ENCODE results near the gene UMPS.
"Not testable (repeated sequence)": the region's sequence is repeated elsewhere in the genome, so short reads cannot be mapped to it uniquely, and the experiment has no call there.

Gene UMPS

GRCh38 chr3:124748560-124749198, 18.4 kb downstream of the UMPS start:
- H4K20me1 ChIP-seq (ENCODE audit: low read depth, low read length) = no peaks in the 10 kb centered on the region
- no peak overlapping the region for H3K4me2 ChIP-seq (ENCODE audit: low read depth, low read length, poor library complexity, severe bottlenecking)
- H3K9me3 ChIP-seq (ENCODE audit: insufficient read depth, low read length) = no peaks in the 10 kb centered on the region
- TF ChIP-seq CTCF (IDR thresholded peaks at IDR 0.05; ENCODE audit: insufficient read depth, low read length, poor library complexity, severe bottlenecking) (no peak), EZH2phosphoT487 (conservative IDR thresholded peaks at IDR 0.05; ENCODE audit: low read length) (no peak)
- no peak overlapping the region for H3K9ac ChIP-seq (ENCODE audit: low read length)
- peaks cover 4% of the 10 kb centered on the region; the same call in 1 of the 2 replicates for H3K36me3 ChIP-seq (ENCODE audit: low read length)
- no peaks in the 10 kb centered on the region for H3K27me3 ChIP-seq (ENCODE audit: low read length)
- no peaks in the 10 kb centered on the region for H3K79me2 ChIP-seq (ENCODE audit: insufficient read depth, low read length)
- H3K27ac ChIP-seq (ENCODE audit: low read depth, low read length) = no peak overlapping the region
- no peak overlapping the region for H2AFZ ChIP-seq (ENCODE audit: low read depth, low read length, severe bottlenecking)
- H3K9me2 ChIP-seq (replicated peaks; ENCODE audit: insufficient read depth, low read length) = no peaks in the 10 kb centered on the region
- no peaks in the 10 kb centered on the region for H3F3A ChIP-seq (ENCODE audit: insufficient read depth)
- no peak overlapping the region for H3K4me3 ChIP-seq (ENCODE audit: insufficient read depth, low read length, poor library complexity, severe bottlenecking)

- H3K4me3 ChIP-seq (ENCODE audit: insufficient read depth, low read length, poor library complexity, severe bottlenecking); H4K20me1 ChIP-seq (ENCODE audit: low read depth, low read length); H3K9me3 ChIP-seq (ENCODE audit: insufficient read depth, low read length); H3K27ac ChIP-seq (ENCODE audit: low read depth, low read length); H3K9ac ChIP-seq (ENCODE audit: low read length); H3K79me2 ChIP-seq (ENCODE audit: insufficient read depth, low read length); H3F3A ChIP-seq (ENCODE audit: insufficient read depth); H3K27me3 ChIP-seq (ENCODE audit: low read length); H3K36me3 ChIP-seq (ENCODE audit: low read length); H3K9me2 ChIP-seq (replicated peaks; ENCODE audit: insufficient read depth, low read length); H2AFZ ChIP-seq (ENCODE audit: low read depth, low read length, severe bottlenecking); H3K4me2 ChIP-seq (ENCODE audit: low read depth, low read length, poor library complexity, severe bottlenecking): not testable (repeated sequence)
Measured at GRCh38 chr3:124749877-124750276, 19.6 kb downstream of the UMPS start.

GRCh38 chr3:124751501-124751900, 21.2 kb downstream of the UMPS start:
- Histone ChIP-seq H2AFZ (ENCODE audit: low read depth, low read length, severe bottlenecking) (no peak overlapping the region), H3K9me2 (replicated peaks; ENCODE audit: insufficient read depth, low read length) (no peaks in the 10 kb centered on the region), H3K4me2 (ENCODE audit: low read depth, low read length, poor library complexity, severe bottlenecking) (no peak overlapping the region), H3K36me3 (ENCODE audit: low read length) (no peaks in the 10 kb centered on the region), H4K20me1 (ENCODE audit: low read depth, low read length) (no peaks in the 10 kb centered on the region), H3F3A (ENCODE audit: insufficient read depth) (no peaks in the 10 kb centered on the region), H3K4me3 (ENCODE audit: insufficient read depth, low read length, poor library complexity, severe bottlenecking) (no peak overlapping the region), H3K27ac (ENCODE audit: low read depth, low read length) (no peak overlapping the region), H3K79me2 (ENCODE audit: insufficient read depth, low read length) (no peaks in the 10 kb centered on the region), H3K9me3 (ENCODE audit: insufficient read depth, low read length) (no peaks in the 10 kb centered on the region), H3K27me3 (ENCODE audit: low read length) (no peaks in the 10 kb centered on the region), H3K9ac (ENCODE audit: low read length) (no peak overlapping the region)
- TF ChIP-seq EZH2phosphoT487 (conservative IDR thresholded peaks at IDR 0.05; ENCODE audit: low read length) (no peak), CTCF (IDR thresholded peaks at IDR 0.05; ENCODE audit: insufficient read depth, low read length, poor library complexity, severe bottlenecking) (no peak)

- H3K9me2 ChIP-seq (replicated peaks; ENCODE audit: insufficient read depth, low read length) = no peaks in the 10 kb centered on the region
- H3K4me2 ChIP-seq (ENCODE audit: low read depth, low read length, poor library complexity, severe bottlenecking) = no peak overlapping the region
- no peaks in the 10 kb centered on the region for H3K36me3 ChIP-seq (ENCODE audit: low read length)
- H2AFZ ChIP-seq (ENCODE audit: low read depth, low read length, severe bottlenecking) = no peak overlapping the region
- H3K27me3 ChIP-seq (ENCODE audit: low read length) = no peaks in the 10 kb centered on the region
- H3K79me2 ChIP-seq (ENCODE audit: insufficient read depth, low read length) = no peaks in the 10 kb centered on the region
- H3K9me3 ChIP-seq (ENCODE audit: insufficient read depth, low read length) = no peaks in the 10 kb centered on the region
- TF ChIP-seq CTCF (IDR thresholded peaks at IDR 0.05; ENCODE audit: insufficient read depth, low read length, poor library complexity, severe bottlenecking) = no peak
- TF ChIP-seq EZH2phosphoT487 (conservative IDR thresholded peaks at IDR 0.05; ENCODE audit: low read length) = no peak
- no peaks in the 10 kb centered on the region for H3F3A ChIP-seq (ENCODE audit: insufficient read depth)
- H3K4me3 ChIP-seq (ENCODE audit: insufficient read depth, low read length, poor library complexity, severe bottlenecking) = no peak overlapping the region
- H4K20me1 ChIP-seq (ENCODE audit: low read depth, low read length) = no peaks in the 10 kb centered on the region
- H3K9ac ChIP-seq (ENCODE audit: low read length) = no peak overlapping the region
- H3K27ac ChIP-seq (ENCODE audit: low read depth, low read length) = no peak overlapping the region
Measured at GRCh38 chr3:124752051-124752450, 21.8 kb downstream of the UMPS start.

GRCh38 chr3:124757926-124758325, 27.7 kb downstream of the UMPS start:
- not testable (repeated sequence) for H3K36me3 ChIP-seq (ENCODE audit: low read length); H3K4me2 ChIP-seq (ENCODE audit: low read depth, low read length, poor library complexity, severe bottlenecking); H3K27ac ChIP-seq (ENCODE audit: low read depth, low read length); H3K9me3 ChIP-seq (ENCODE audit: insufficient read depth, low read length); H3K9ac ChIP-seq (ENCODE audit: low read length); H3F3A ChIP-seq (ENCODE audit: insufficient read depth); H3K4me3 ChIP-seq (ENCODE audit: insufficient read depth, low read length, poor library complexity, severe bottlenecking); H3K9me2 ChIP-seq (replicated peaks; ENCODE audit: insufficient read depth, low read length); H3K79me2 ChIP-seq (ENCODE audit: insufficient read depth, low read length); H4K20me1 ChIP-seq (ENCODE audit: low read depth, low read length); H2AFZ ChIP-seq (ENCODE audit: low read depth, low read length, severe bottlenecking); H3K27me3 ChIP-seq (ENCODE audit: low read length)
